Common myeloid progenitor, CD34-positive (primary cell): ENCODE measurements around the gene POLR2A.
"Not testable (repeated sequence)": the region's sequence is repeated elsewhere in the genome, so short reads cannot be mapped to it uniquely, and the experiment has no call there.

Experiments used
- CTCF ChIA-PET: fragments of 350-600 bp; sonication (Branson Sonifier 250); formaldehyde crosslinking; loops from one replicate; lab custom pipeline; 2021; ENCODE audit warnings: antibody characterized with exemption; lab: Charles Lee
- POLR2A ChIA-PET: fragments of 350-600 bp; sonication (Branson Sonifier 250); formaldehyde crosslinking; loops from one replicate; lab custom pipeline; 2021; ENCODE audit warnings: antibody characterized with exemption; lab: Charles Lee
- DNase-seq, 3 donors: peaks; one replicate each; pipeline versions ENCODE4 v3.0.0 to v3.0.0-alpha.2; 2013
- H3K27ac ChIP-seq, 2 experiments: 1 replicate in 1 of 2; 2 replicates in 1 of 2; pipeline ENCODE4 v1.7.0; 2013; ENCODE audit warnings: inconsistent platforms in 2 of 2, low read length in 2 of 2, mild to moderate bottlenecking in 2 of 2, low read depth in 1 of 2, moderate library complexity in 1 of 2; ENCODE audit not compliant: severe bottlenecking in 2 of 2, insufficient read depth in 1 of 2, poor library complexity in 1 of 2
- H3K27me3 ChIP-seq, 5 experiments: replicated peaks in 2 of 5; 1 replicate in 3 of 5; 2 replicates in 2 of 5; pipeline versions ENCODE4 v1.6.1 to v1.7.0; 2013; ENCODE audit warnings: low read length in 4 of 5, mild to moderate bottlenecking in 2 of 5, moderate library complexity in 2 of 5, inconsistent platforms in 1 of 5; ENCODE audit not compliant: insufficient read depth in 5 of 5, control insufficient read depth in 4 of 5
- H3K36me3 ChIP-seq, 4 experiments: 1 replicate in 2 of 4; 2 replicates in 2 of 4; pipeline versions ENCODE4 v1.6.1 to v1.7.0; 2013; ENCODE audit warnings: low read length in 3 of 4, control low read depth in 1 of 4, mild to moderate bottlenecking in 1 of 4; ENCODE audit not compliant: control insufficient read depth in 4 of 4, insufficient read depth in 4 of 4
- H3K4me1 ChIP-seq, 4 experiments: 1 replicate in 3 of 4; 2 replicates in 1 of 4; pipeline versions ENCODE4 v1.6.1 to v1.7.1; 2013; ENCODE audit warnings: low read length in 3 of 4, mild to moderate bottlenecking in 3 of 4, control low read depth in 1 of 4, inconsistent platforms in 1 of 4, moderate library complexity in 1 of 4; ENCODE audit not compliant: control insufficient read depth in 4 of 4, insufficient read depth in 4 of 4; ENCODE audit errors: control extremely low read depth in 1 of 4
- H3K4me3 ChIP-seq, 7 experiments: 1 replicate in 4 of 7; 2 replicates in 3 of 7; pipeline versions ENCODE4 v1.5.1 to v1.7.0; 2013; ENCODE audit warnings: mild to moderate bottlenecking in 7 of 7, low read length in 6 of 7, moderate library complexity in 6 of 7, inconsistent platforms in 2 of 7, low read depth in 2 of 7, control low read depth in 1 of 7; ENCODE audit not compliant: insufficient read depth in 4 of 7, control insufficient read depth in 1 of 7; ENCODE audit errors: extremely low read depth in 1 of 7
- H3K9me3 ChIP-seq, 5 experiments: 1 replicate in 4 of 5; 2 replicates in 1 of 5; pipeline versions ENCODE4 v1.6.1 to v1.7.1; 2013; ENCODE audit warnings: low read length in 4 of 5, mild to moderate bottlenecking in 2 of 5, inconsistent platforms in 1 of 5, low read depth in 1 of 5, moderate library complexity in 1 of 5; ENCODE audit not compliant: control insufficient read depth in 4 of 5, insufficient read depth in 2 of 5; ENCODE audit errors: control extremely low read depth in 1 of 5
- WGBS: methylation state at CpG from one replicate; pipeline ENCODE4 v1.1.5; 2013; ENCODE audit not compliant: insufficient coverage; 5-methylcytosine and 5-hydroxymethylcytosine counted together

The POLR2A gene

GRCh38 chr17:7466639-7467341 lies 17.4 kb upstream of the POLR2A start:
- Histone ChIP-seq H3K27ac (peak overlapping the region; percentile 35 to 49), H3K4me1 (peaks cover 6 to 21% (median 17%) of the 10 kb centered on the region in 4 experiments), H3K36me3 (peaks cover 0 to 49% (median 26%) of the 10 kb centered on the region in 4 experiments), H3K9me3 (no peaks in the 10 kb centered on the region), H3K27me3 (no peaks in the 10 kb centered on the region), H3K4me3 (no peak overlapping the region)
- ChIA-PET CTCF (interaction anchor here (0.8 to 2.0 kb wide), 9 partner anchors 9 to 111 kb away, joined by 3 to 7 read pairs (median 3); partner anchors contain the start of gene SPEM2), POLR2A (interaction anchor here (0.7 to 1.4 kb wide), 5 partner anchors 8 to 20 kb away, joined by 3 to 5 read pairs (median 5); partner anchors contain the start of gene ZBTB4)
- WGBS, result 82% methylated on average over 14 of the region's 16 CpGs
- DNase-seq, result no peak

DNA sequence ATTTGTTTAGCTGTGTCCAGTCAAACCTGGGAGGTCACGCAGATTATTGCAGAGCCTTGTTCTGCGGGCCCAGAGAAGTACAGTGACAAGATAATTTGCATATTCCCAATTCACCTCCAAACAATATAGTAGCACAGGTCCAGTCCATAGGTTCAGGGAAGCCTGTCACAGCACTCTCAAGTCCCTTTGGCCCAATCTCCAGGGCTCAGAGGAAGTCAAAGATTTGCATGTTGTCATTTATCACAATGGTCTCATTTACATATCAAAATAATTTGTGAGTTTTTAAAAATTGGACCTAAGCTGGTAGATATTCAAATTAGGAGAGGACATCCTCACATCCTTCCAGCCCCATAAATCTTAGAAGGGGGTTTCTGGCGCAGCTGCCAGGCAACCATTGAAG lies 16.7 kb upstream of the POLR2A start:
- ChIA-PET CTCF (interaction anchor here (0.7 to 2.0 kb wide), 9 partner anchors 10 to 93 kb away, joined by 3 to 7 read pairs (median 3); partner anchors contain the start of gene SPEM2), POLR2A (interaction anchor here (0.5 to 1.4 kb wide), 4 partner anchors 8 to 81 kb away, joined by 3 to 5 read pairs (median 4); no protein-coding TSS in a partner anchor)
- no peak overlapping the region for H3K4me3 ChIP-seq
- H3K36me3 ChIP-seq, result peaks cover 0 to 41% (median 22%) of the 10 kb centered on the region in 4 experiments
- no peak for DNase-seq
- WGBS, result 85% methylated on average over 3 of the region's 3 CpGs
- H3K9me3 ChIP-seq, result no peaks in the 10 kb centered on the region
- no peaks in the 10 kb centered on the region for H3K27me3 ChIP-seq
- H3K4me1 ChIP-seq, result peaks cover 6 to 26% (median 20%) of the 10 kb centered on the region in 4 experiments
- peak overlapping the region; percentile 35 to 49 for H3K27ac ChIP-seq

- Histone ChIP-seq H3K36me3 (peaks cover 0 to 34% (median 15%) of the 10 kb centered on the region in 4 experiments), H3K4me1 (peaks cover 6 to 26% (median 21%) of the 10 kb centered on the region in 4 experiments), H3K4me3 (no peak overlapping the region), H3K9me3 (no peaks in the 10 kb centered on the region), H3K27ac (no peak overlapping the region), H3K27me3 (no peaks in the 10 kb centered on the region)
- DNase-seq, result no peak
- WGBS, result 97% methylated on average over 11 of the region's 11 CpGs
- CTCF ChIA-PET, result interaction anchor here (1.1 to 1.6 kb wide), 4 partner anchors 11 to 27 kb away, joined by 3 to 6 read pairs (median 4); no protein-coding TSS in a partner anchor
- POLR2A ChIA-PET, result interaction anchor here (0.5 to 1.1 kb wide), 2 partner anchors 12 to 82 kb away, joined by 3 to 4 read pairs; partner anchors contain the start of gene ZBTB4
Observed at GRCh38 chr17:7468290-7468689, 15.9 kb upstream of the POLR2A start.

DNA sequence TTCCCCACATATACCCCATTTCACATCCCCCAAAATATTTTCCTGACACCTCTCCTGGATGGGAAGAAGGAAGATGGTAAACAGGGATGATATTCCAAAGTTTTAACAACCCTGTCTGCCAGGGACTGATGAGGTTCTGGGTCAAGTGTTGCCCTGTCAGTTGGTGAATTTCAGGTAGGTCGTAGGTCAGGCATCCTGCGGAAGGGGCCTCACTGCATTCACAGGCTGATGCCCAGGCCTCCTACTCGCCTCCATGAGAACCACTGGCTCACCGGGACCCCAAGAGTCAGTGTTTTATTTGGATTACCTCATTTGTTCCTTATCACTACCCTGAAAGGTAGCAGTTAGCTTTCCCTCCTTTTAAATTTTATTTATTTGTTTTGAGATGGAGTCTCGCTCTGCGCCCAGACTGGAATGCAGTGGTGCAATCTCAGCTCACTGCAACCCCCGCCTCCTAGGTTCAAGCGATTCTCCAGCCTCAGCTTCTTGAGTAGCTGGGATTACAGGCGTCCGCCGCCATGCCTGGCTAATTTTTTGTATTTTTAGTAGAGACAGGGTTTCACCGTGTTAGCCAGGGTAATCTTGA lies 15.3 kb upstream of the POLR2A start:
- peaks cover 0 to 27% (median 10%) of the 10 kb centered on the region in 4 experiments for H3K36me3 ChIP-seq
- no peak overlapping the region for H3K4me3 ChIP-seq
- peaks cover 6 to 26% (median 21%) of the 10 kb centered on the region in 4 experiments for H3K4me1 ChIP-seq
- no peaks in the 10 kb centered on the region for H3K27me3 ChIP-seq
- ChIA-PET CTCF (interaction anchor here (1.6 kb wide), 1 partner anchor 18 kb away, joined by 6 read pairs; no protein-coding TSS in a partner anchor), POLR2A (interaction anchor here (1.1 kb wide), 1 partner anchor 11 kb away, joined by 4 read pairs; the partner anchor contains the start of gene ZBTB4)
- no peaks in the 10 kb centered on the region for H3K9me3 ChIP-seq
- no peak overlapping the region for H3K27ac ChIP-seq
- 93% methylated on average over 10 of the region's 12 CpGs for WGBS
- no peak for DNase-seq

DNA sequence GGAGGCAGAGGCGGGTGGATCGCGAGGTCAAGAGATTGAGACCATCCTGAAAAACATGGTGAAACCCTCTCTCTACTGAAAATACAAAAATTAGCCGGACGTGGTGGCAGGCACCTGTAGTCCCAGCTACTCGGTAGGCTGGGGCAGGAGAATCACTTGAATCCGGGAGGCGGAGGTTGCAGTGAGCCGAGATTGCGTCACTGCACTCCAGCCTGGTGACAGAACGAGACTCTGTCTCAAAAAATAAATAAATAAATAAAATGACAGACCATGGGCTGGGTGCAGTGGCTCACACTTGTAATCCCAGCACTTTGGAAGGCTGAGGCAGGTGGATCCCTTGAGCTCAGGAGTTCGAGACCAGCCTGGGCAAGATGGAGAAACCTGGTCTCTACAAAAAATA lies 14.3 kb upstream of the POLR2A start:
- H3K27ac ChIP-seq, result not testable (repeated sequence)
- WGBS, result 100% methylated on average over 5 of the region's 12 CpGs

GRCh38 chr17:7470457-7470973 lies 13.7 kb upstream of the POLR2A start:
- H3K9me3 ChIP-seq, H3K27ac ChIP-seq, H3K4me3 ChIP-seq, H3K27me3 ChIP-seq, DNase-seq: not testable (repeated sequence)
- peaks cover 6 to 26% (median 21%) of the 10 kb centered on the region in 4 experiments for H3K4me1 ChIP-seq
- 98% methylated on average over 6 of the region's 8 CpGs for WGBS
- H3K36me3 ChIP-seq, result peaks cover 0 to 23% (median 6%) of the 10 kb centered on the region in 4 experiments
- CTCF ChIA-PET, result interaction anchor here (1.2 kb wide), 1 partner anchor 9 kb away, joined by 5 read pairs; no protein-coding TSS in a partner anchor
- POLR2A ChIA-PET, result interaction anchor here (1.3 to 1.5 kb wide), 2 partner anchors 10 to 13 kb away, joined by 3 to 6 read pairs; no protein-coding TSS in a partner anchor

More for the DNA sequence above, 14.3 kb upstream of the POLR2A start:
- POLR2A ChIA-PET, result interaction anchor here (0.6 kb wide), 1 partner anchor 115 kb away, joined by 3 read pairs; no protein-coding TSS in a partner anchor
- H3K27me3 ChIP-seq, H3K4me3 ChIP-seq, DNase-seq, H3K9me3 ChIP-seq: not testable (repeated sequence)
- CTCF ChIA-PET, result interaction anchor here (1.2 kb wide), 1 partner anchor 8 kb away, joined by 5 read pairs; no protein-coding TSS in a partner anchor
- H3K4me1 ChIP-seq, result peaks cover 6 to 26% (median 21%) of the 10 kb centered on the region in 4 experiments
- peaks cover 0 to 25% (median 7%) of the 10 kb centered on the region in 4 experiments for H3K36me3 ChIP-seq
